ENCODE measurements around the gene RNF112.

The RNF112 gene

GRCh38 chr17:19407601-19408345, 3.3 kb upstream of the RNF112 start:
- no peak for TF ChIP-seq CTCF (IDR thresholded peaks at IDR 0.05)
- DNase-seq (ENCODE audit: low spot score), result no peak
- no peak overlapping the region for H3K27ac ChIP-seq
- H3K4me3 ChIP-seq, result no peak overlapping the region

DNA sequence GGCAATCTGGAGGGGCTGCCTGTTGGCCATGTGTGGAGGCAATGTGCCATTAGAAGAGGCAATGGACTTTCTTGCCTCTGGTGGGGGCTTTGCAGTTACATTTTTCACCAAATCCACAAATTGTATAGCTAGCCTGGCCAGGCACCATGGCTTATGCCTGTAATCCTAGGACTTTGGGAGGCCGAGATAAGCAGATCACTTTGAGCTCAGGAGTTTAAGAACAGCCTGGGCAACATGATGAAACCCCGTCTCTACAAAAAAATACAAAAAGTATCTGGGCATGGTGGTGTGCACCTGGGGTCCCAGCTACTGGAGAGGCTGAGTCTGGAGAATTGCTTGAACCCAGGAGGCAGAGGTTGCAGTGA, 2.7 kb upstream of the RNF112 start:
- Histone ChIP-seq H3K27ac (no peak overlapping the region), H3K4me3 (no peak overlapping the region)
- DNase-seq (ENCODE audit: low spot score), result no peak
- no peak for TF ChIP-seq CTCF (IDR thresholded peaks at IDR 0.05)

DNA sequence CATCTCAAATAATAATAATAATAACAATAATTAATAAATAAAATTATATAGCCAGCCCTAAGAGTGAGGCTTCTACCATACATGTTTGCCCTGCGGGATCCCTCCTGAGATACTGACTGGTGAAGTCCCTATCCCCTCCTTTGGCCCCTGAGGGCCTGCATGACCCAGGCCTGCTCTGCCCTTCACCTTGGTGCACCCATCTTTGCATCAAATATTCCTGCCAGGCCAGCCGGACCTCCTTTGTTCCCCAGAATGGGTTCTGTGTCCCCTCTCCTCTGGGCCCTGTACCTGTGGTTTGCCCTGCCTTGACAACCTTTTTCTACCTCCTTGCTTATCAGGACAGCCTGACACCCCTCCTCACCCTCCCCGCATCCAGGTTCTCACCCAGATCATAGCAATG, 2.0 kb upstream of the RNF112 start:
- Histone ChIP-seq H3K4me3 (no peak overlapping the region), H3K27ac (no peak overlapping the region)
- TF ChIP-seq CTCF (IDR thresholded peaks at IDR 0.05), result no peak
- DNase-seq (ENCODE audit: low spot score), result no peak

DNA sequence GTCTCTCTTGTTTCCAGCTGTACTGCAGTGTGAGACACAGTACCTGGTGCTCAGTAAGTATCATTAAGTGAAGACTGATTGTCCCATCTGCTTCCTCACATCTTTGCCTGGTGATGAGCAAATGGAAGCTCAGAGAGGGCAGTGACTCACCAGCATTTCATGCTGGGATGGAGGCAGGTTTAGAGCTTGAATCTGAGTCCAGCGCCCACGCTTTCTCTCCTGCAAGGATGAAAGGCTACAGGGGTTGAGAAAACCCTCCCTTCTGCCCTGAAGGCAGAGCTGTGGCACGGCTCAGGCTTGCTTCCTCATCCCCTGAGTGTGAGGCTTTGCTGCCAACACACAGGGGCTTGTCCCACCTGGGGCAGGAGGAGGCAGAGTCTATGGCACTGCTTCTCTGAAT, 1.5 kb upstream of the RNF112 start:
- TF ChIP-seq CTCF (IDR thresholded peaks at IDR 0.05), result no peak
- no peak for DNase-seq (ENCODE audit: low spot score)
- H3K4me3 ChIP-seq, result no peak overlapping the region
- H3K27ac ChIP-seq, result no peak overlapping the region

DNA sequence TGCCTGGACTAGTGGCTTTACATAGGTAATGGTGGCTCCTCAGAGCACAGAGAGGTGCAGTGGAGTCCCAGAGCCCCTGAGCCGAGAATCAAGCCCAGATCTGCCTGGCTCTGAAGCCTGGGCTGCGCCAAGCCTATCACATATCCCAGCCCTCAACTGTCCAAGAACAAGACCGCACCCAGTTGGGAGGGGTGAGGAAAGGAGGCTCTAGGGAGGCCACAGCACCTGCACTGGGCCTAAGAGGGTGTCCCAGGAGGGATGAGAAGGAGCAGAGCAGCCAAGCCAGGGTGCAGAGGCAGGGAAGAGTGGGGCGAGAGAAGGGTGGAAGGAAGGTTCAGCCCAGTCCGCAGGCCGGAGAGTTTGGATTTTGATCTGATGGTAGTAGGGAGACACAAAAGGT, 941 bp upstream of the RNF112 start:
- no peak for TF ChIP-seq CTCF (IDR thresholded peaks at IDR 0.05)
- Histone ChIP-seq H3K27ac (no peak overlapping the region), H3K4me3 (no peak overlapping the region)
- no peak for DNase-seq (ENCODE audit: low spot score)

DNA sequence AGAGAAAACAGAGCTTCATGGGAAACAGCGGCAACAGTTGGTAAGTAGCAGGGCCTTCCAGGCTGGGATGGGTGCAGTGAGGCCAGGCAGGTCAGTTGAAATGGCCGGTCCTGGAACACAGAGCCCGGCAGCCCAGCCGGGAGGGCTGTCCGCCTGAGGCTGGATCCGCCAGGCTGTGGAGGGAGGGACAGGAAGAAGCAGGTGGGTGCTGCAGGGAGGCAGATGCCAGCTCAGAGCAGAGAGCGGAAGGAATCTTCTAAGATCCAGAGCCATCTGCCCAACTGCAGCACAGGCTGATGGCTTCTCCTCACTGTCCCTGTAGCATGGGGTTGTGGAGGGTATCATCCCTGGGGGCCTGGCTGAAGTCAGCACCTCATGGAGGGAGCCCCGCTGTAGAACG, 599 bp downstream of the RNF112 start:
- no peak for TF ChIP-seq CTCF (IDR thresholded peaks at IDR 0.05)
- no peak for DNase-seq (ENCODE audit: low spot score)
- Histone ChIP-seq H3K27ac (peak overlapping the region; percentile 12 to 16), H3K4me3 (peak overlapping the region; percentile 66)

GRCh38 chr17:19412510-19412909, 1.5 kb downstream of the RNF112 start:
- no peak for TF ChIP-seq CTCF (IDR thresholded peaks at IDR 0.05)
- DNase-seq (ENCODE audit: low spot score), result no peak
- Histone ChIP-seq H3K4me3 (no peak overlapping the region), H3K27ac (no peak overlapping the region)

Measured in coronary artery (tissue), 2 donors.